AG04449 (cell line): Measurements from ENCODE around the gene SEMA3F.
"Not testable (repeated sequence)": the region's sequence is repeated elsewhere in the genome, so short reads cannot be mapped to it uniquely, and the experiment has no call there.

Experiments used
- CTCF ChIA-PET: fragments of 350-600 bp; formaldehyde crosslinking; extraction: SDS; loops from one replicate; lab custom pipeline; 2021; ENCODE audit warnings: antibody characterized with exemption; lab: Yijun Ruan, JAX
- POLR2A ChIA-PET: fragments of 400-600, 350-600 bp; formaldehyde crosslinking; extraction: SDS; loops from one replicate; lab custom pipeline; 2020; ENCODE audit warnings: antibody characterized with exemption, inconsistent platforms; lab: Yijun Ruan, JAX
- DNase-seq: peaks from one replicate; pipeline ENCODE4 v3.0.0-alpha.2; 2010; ENCODE audit warnings: low read depth, low spot score
- H3K4me3 ChIP-seq: 2 replicates; pipeline ENCODE4 v1.5.1; 2011; ENCODE audit warnings: low read depth, mild to moderate bottlenecking, control low read depth, low read length
- CTCF ChIP-seq: IDR thresholded peaks from one replicate; pipeline ENCODE4 v1.5.1; 2011; ENCODE audit warnings: mild to moderate bottlenecking, moderate library complexity, low read length, control low read depth, inconsistent platforms; ENCODE audit not compliant: insufficient read depth; ENCODE audit errors: missing control alignments

SEMA3F gene

GRCh38 chr3:50227390-50228183, 72.5 kb downstream of the SEMA3F start:
- DNase-seq, result no peak
- ChIA-PET POLR2A (interaction anchor here (0.8 to 1.1 kb wide), 4 partner anchors 19 to 97 kb away, joined by 3 to 4 read pairs (median 3); no protein-coding TSS in a partner anchor), CTCF (interaction anchor here (0.9 to 47.4 kb wide), 12 partner anchors 9 to 106 kb away, joined by 3 to 1609 read pairs (median 25); partner anchors contain the start of genes GNAI2, GNAT1, HYAL2 and LSMEM2)
- TF ChIP-seq CTCF, result peak; percentile 78
- peak overlapping the region; percentile 80 for H3K4me3 ChIP-seq

- POLR2A ChIA-PET, DNase-seq: not testable (repeated sequence)
- peak overlapping the region; percentile 80 for H3K4me3 ChIP-seq
- CTCF ChIA-PET, result interaction anchor here (0.8 to 47.4 kb wide), 9 partner anchors 9 to 97 kb away, joined by 3 to 1609 read pairs (median 32); partner anchors contain the start of genes GNAI2, GNAT1, HYAL2 and LSMEM2
Measured at GRCh38 chr3:50228184-50228763, 73.2 kb downstream of the SEMA3F start.

GRCh38 chr3:50229490-50229889, 74.4 kb downstream of the SEMA3F start:
- POLR2A ChIA-PET, result no interaction called here
- no peak for TF ChIP-seq CTCF
- CTCF ChIA-PET, result interaction anchor here (1.2 to 47.4 kb wide), 8 partner anchors 7 to 91 kb away, joined by 3 to 1609 read pairs (median 32); partner anchors contain the start of genes GNAI2, GNAT1, LSMEM2 and SEMA3B
- H3K4me3 ChIP-seq, result no peak overlapping the region
- DNase-seq, result no peak

- no peak for DNase-seq
- ChIA-PET POLR2A (no interaction called here), CTCF (interaction anchor here (1.2 to 47.4 kb wide), 6 partner anchors 10 to 90 kb away, joined by 3 to 1609 read pairs (median 192); partner anchors contain the start of genes GNAT1, LSMEM2, SEMA3B and SLC38A3)
- H3K4me3 ChIP-seq, result no peak overlapping the region
- no peak for TF ChIP-seq CTCF
Measured at GRCh38 chr3:50230104-50230793, 75.1 kb downstream of the SEMA3F start.

GRCh38 chr3:50230794-50231125, 75.6 kb downstream of the SEMA3F start:
- no peak for TF ChIP-seq CTCF
- ChIA-PET CTCF (interaction anchor here (1.3 to 47.4 kb wide), 4 partner anchors 14 to 42 kb away, joined by 5 to 1609 read pairs (median 697); partner anchors contain the start of genes GNAT1, LSMEM2, SEMA3B and SLC38A3), POLR2A (interaction anchor here (0.7 kb wide), 1 partner anchor 17 kb away, joined by 3 read pairs; no protein-coding TSS in a partner anchor)
- no peak overlapping the region for H3K4me3 ChIP-seq
- no peak for DNase-seq

- POLR2A ChIA-PET, result interaction anchor here (0.7 kb wide), 1 partner anchor 16 kb away, joined by 3 read pairs; no protein-coding TSS in a partner anchor
- CTCF ChIA-PET, result interaction anchor here (1.3 to 47.4 kb wide), 4 partner anchors 13 to 43 kb away, joined by 5 to 1609 read pairs (median 697); partner anchors contain the start of genes GNAT1, LSMEM2, SEMA3B and SLC38A3
- TF ChIP-seq CTCF, result no peak
Measured at GRCh38 chr3:50231581-50231980, 76.5 kb downstream of the SEMA3F start.

More at GRCh38 chr3:50231581-50231980, 76.5 kb downstream of the SEMA3F start:
- DNase-seq, result no peak
- no peak overlapping the region for H3K4me3 ChIP-seq
